Fibroblast of lung (primary cell): ENCODE results near the gene PCDH9. TPM values are rescaled to one million over a fixed set of nuclear protein-coding genes. Genes with fewer than 3 reads are reported as not detected.

Experiments
- DNase-seq, 2 donors: peaks; one replicate each; pipeline versions ENCODE4 v3.0.0 to v3.0.0-alpha.2; 2010; ENCODE audit warnings: low read depth in 2 of 2
- H2AFZ ChIP-seq: 2 replicates; pipeline ENCODE4 v1.5.1; 2012; ENCODE audit warnings: low read length, control low read depth, inconsistent platforms
- H3K27ac ChIP-seq: 2 replicates; pipeline ENCODE4 v1.5.1; 2011; ENCODE audit warnings: low read length, control low read depth; ENCODE audit not compliant: insufficient read depth
- H3K27me3 ChIP-seq: 2 replicates; pipeline ENCODE4 v1.5.1; 2011; ENCODE audit warnings: mild to moderate bottlenecking, low read length; ENCODE audit not compliant: control insufficient read depth, insufficient read depth
- H3K36me3 ChIP-seq: 2 replicates; pipeline ENCODE4 v1.5.1; 2011; ENCODE audit warnings: low read length; ENCODE audit not compliant: control insufficient read depth, insufficient read depth
- H3K4me1 ChIP-seq: 2 replicates; pipeline ENCODE4 v1.5.1; 2011; ENCODE audit warnings: low read length; ENCODE audit not compliant: control insufficient read depth, insufficient read depth; ENCODE audit errors: extremely low read depth
- H3K4me2 ChIP-seq: 2 replicates; pipeline ENCODE4 v1.5.1; 2011; ENCODE audit warnings: low read length, control low read depth; ENCODE audit not compliant: insufficient read depth; ENCODE audit errors: extremely low read depth
- H3K4me3 ChIP-seq, 4 experiments: fragments of 200-600 bp in 1 of 4; sonication (generic) in 1 of 4; replicated peaks in 1 of 4; 2 replicates each; pipeline ENCODE4 v1.5.1; 2011 to 2016; ENCODE audit warnings: low read length in 4 of 4, low read depth in 3 of 4, mild to moderate bottlenecking in 3 of 4, control low read depth in 2 of 4, inconsistent platforms in 1 of 4, mixed read lengths in 1 of 4; ENCODE audit not compliant: insufficient read depth in 1 of 4; ENCODE audit errors: control extremely low read depth in 1 of 4
- H3K79me2 ChIP-seq: 2 replicates; pipeline ENCODE4 v1.5.1; 2012; ENCODE audit warnings: mild to moderate bottlenecking, low read length, inconsistent platforms; ENCODE audit not compliant: control insufficient read depth, insufficient read depth
- H3K9ac ChIP-seq: 2 replicates; pipeline ENCODE4 v1.5.1; 2011; ENCODE audit warnings: mild to moderate bottlenecking, low read length, control low read depth; ENCODE audit not compliant: insufficient read depth
- H3K9me3 ChIP-seq: 2 replicates; pipeline ENCODE4 v1.5.1; 2012; ENCODE audit warnings: low read depth, low read length; ENCODE audit not compliant: control insufficient read depth, insufficient read depth
- H4K20me1 ChIP-seq: 2 replicates; pipeline ENCODE4 v1.5.1; 2011; ENCODE audit warnings: low read length; ENCODE audit not compliant: control insufficient read depth, insufficient read depth; ENCODE audit errors: extremely low read depth
- EZH2 ChIP-seq: IDR thresholded peaks from 2 replicates; pipeline ENCODE4 v1.5.1; 2012; ENCODE audit warnings: low read length, control low read depth, mild to moderate bottlenecking; ENCODE audit errors: missing control alignments
- polyA plus RNA-seq, 2 donors: library from polyadenylated mRNA; depleted of rRNA in 1 of 2; stranded (reverse) in 1 of 2; unstranded in 1 of 2; fragments of >200 nt; gene quantifications; 2 replicates each; pipeline ENCODE4 v1.2.1, GENCODE V29; 2011 to 2012; ENCODE audit warnings: missing spikeins in 1 of 2
- total RNA-seq: library from RNA; depleted of rRNA; stranded (reverse); fragments of >200 nt; gene quantifications from 2 replicates; pipeline ENCODE4 v1.2.1, GENCODE V29; 2014
- TF ChIP-seq, protein P1 (sequence below), 2 donors: IDR thresholded peaks in 1 of 2; conservative IDR thresholded peaks in 1 of 2; 1 replicate in 1 of 2; 2 replicates in 1 of 2; pipeline ENCODE4 v1.5.1; 2011 to 2012; ENCODE audit warnings: low read length in 2 of 2, control low read depth in 1 of 2, inconsistent platforms in 1 of 2, low read depth in 1 of 2, mild to moderate bottlenecking in 1 of 2

PCDH9 gene
- total and polyA plus RNA-seq, 2 donors (not counting 1 experiment from before 2014, with no cell fraction given) = 0.50 to 0.67 TPM

- H3K4me2 ChIP-seq = no peak overlapping the region
- H2AFZ ChIP-seq = no peak overlapping the region
- DNase-seq = no peak
- H3K9me3 ChIP-seq = no peaks in the 10 kb centered on the region
- TF ChIP-seq EZH2 = no peak
- TF ChIP-seq, protein P1, sequence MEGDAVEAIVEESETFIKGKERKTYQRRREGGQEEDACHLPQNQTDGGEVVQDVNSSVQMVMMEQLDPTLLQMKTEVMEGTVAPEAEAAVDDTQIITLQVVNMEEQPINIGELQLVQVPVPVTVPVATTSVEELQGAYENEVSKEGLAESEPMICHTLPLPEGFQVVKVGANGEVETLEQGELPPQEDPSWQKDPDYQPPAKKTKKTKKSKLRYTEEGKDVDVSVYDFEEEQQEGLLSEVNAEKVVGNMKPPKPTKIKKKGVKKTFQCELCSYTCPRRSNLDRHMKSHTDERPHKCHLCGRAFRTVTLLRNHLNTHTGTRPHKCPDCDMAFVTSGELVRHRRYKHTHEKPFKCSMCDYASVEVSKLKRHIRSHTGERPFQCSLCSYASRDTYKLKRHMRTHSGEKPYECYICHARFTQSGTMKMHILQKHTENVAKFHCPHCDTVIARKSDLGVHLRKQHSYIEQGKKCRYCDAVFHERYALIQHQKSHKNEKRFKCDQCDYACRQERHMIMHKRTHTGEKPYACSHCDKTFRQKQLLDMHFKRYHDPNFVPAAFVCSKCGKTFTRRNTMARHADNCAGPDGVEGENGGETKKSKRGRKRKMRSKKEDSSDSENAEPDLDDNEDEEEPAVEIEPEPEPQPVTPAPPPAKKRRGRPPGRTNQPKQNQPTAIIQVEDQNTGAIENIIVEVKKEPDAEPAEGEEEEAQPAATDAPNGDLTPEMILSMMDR (conservative IDR thresholded peaks at IDR 0.05 in 1 of 2, IDR thresholded peaks at IDR 0.05 in 1 of 2; ENCODE audit: low read depth in 1 of 2, low read length in 2 of 2) = no peak
- H3K79me2 ChIP-seq = no peaks in the 10 kb centered on the region
- no peaks in the 10 kb centered on the region for H3K27me3 ChIP-seq
- H3K27ac ChIP-seq = no peak overlapping the region
- H3K36me3 ChIP-seq = no peaks in the 10 kb centered on the region
- H3K4me1 ChIP-seq = no peaks in the 10 kb centered on the region
- H4K20me1 ChIP-seq = no peaks in the 10 kb centered on the region
- no peak overlapping the region for H3K9ac ChIP-seq
- no peak overlapping the region for H3K4me3 ChIP-seq
These were observed 19.9 kb downstream of the PCDH9 start for GRCh38 chr13:67210208-67210607.

DNA sequence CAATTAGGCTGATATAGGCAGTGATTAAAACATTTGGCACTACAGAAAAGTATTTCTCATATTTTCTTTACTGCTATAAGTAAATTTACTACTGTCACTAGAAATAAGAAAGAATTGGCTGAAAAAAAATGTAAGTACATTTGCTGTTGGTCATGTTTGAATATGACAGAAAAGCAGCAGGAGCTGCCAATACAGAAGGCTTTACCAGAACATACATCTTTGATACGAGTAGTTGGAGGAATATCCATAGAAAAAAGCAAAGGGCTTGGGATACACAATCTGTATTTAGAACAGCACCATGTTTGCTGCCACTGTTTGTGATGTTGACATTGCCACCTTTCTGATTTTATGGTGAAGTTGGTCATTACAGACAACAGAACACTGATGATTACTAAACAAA lies 21.6 kb downstream of the PCDH9 start:
- H3K4me3 ChIP-seq = no peak overlapping the region
- H3K27ac ChIP-seq = no peak overlapping the region
- no peak overlapping the region for H3K4me2 ChIP-seq
- H2AFZ ChIP-seq = no peak overlapping the region
- no peak overlapping the region for H3K9ac ChIP-seq
- TF ChIP-seq EZH2 = no peak
- TF ChIP-seq, protein P1 (conservative IDR thresholded peaks at IDR 0.05 in 1 of 2, IDR thresholded peaks at IDR 0.05 in 1 of 2; ENCODE audit: low read depth in 1 of 2, low read length in 2 of 2) = no peak
- no peaks in the 10 kb centered on the region for H3K36me3 ChIP-seq
- no peaks in the 10 kb centered on the region for H4K20me1 ChIP-seq
- no peaks in the 10 kb centered on the region for H3K79me2 ChIP-seq
- no peaks in the 10 kb centered on the region for H3K27me3 ChIP-seq
- no peaks in the 10 kb centered on the region for H3K9me3 ChIP-seq
- no peaks in the 10 kb centered on the region for H3K4me1 ChIP-seq
- no peak for DNase-seq

DNA sequence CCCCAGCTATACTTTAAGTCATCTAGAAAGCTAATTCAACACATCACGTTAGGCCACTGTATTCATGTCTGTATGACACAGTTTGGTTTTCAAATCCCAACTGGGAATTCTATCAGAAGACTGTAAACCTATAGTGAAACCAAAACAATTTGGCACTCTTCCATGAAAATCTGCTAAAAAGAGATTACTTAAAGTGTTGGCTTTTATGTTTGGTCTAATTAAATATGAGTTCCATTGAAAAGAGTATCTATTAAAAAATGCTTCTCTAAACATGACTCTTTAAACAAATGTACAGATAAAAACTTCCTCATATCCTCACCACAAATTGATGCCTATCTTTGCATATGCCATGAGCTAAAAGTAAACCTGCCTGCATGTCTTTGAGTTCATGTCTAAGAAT lies 25.4 kb downstream of the PCDH9 start:
- H3K36me3 ChIP-seq = no peaks in the 10 kb centered on the region
- DNase-seq = peak in 1 of 2 donors; percentile 11
- H3K9ac ChIP-seq = no peak overlapping the region
- no peaks in the 10 kb centered on the region for H3K4me1 ChIP-seq
- H3K27me3 ChIP-seq = no peaks in the 10 kb centered on the region
- TF ChIP-seq EZH2 = no peak
- no peak overlapping the region for H3K4me3 ChIP-seq
- no peaks in the 10 kb centered on the region for H3K79me2 ChIP-seq
- no peak overlapping the region for H3K27ac ChIP-seq
- H4K20me1 ChIP-seq = no peaks in the 10 kb centered on the region
- H3K4me2 ChIP-seq = no peak overlapping the region
- no peaks in the 10 kb centered on the region for H3K9me3 ChIP-seq
- H2AFZ ChIP-seq = no peak overlapping the region
